Ovary (tissue), 9 donors: Measurements from ENCODE around the gene KNDC1. TPM values are rescaled to one million over a fixed set of nuclear protein-coding genes. Genes with fewer than 3 reads are reported as not detected.

Experiments
- DNase-seq, 5 donors: peaks; one replicate each; pipeline ENCODE4 v3.0.0-alpha.2; 2019 to 2020
- H3K27ac ChIP-seq, 2 donors: fragments of 200-600 bp; one replicate each; pipeline versions ENCODE4 v1.5.1 to v1.8.0; 2019 to 2022
- H3K27me3 ChIP-seq: fragments of 200-600 bp; one replicate; pipeline ENCODE4 v1.8.0; 2022
- H3K36me3 ChIP-seq: fragments of 200-600 bp; sonication (generic); one replicate; pipeline ENCODE4 v1.5.1; 2019
- H3K4me1 ChIP-seq: one replicate; pipeline ENCODE4 v1.8.1; 2013; ENCODE audit warnings: mild to moderate bottlenecking, moderate library complexity; ENCODE audit not compliant: insufficient read depth
- H3K4me3 ChIP-seq: fragments of 200-600 bp; sonication (generic); one replicate; pipeline ENCODE4 v1.5.1; 2017
- H3K9me3 ChIP-seq, 2 donors: fragments of 200-600 bp in 1 of 2; sonication (generic) in 1 of 2; one replicate each; pipeline versions ENCODE4 v1.5.1 to v1.8.1; 2013 to 2019; ENCODE audit warnings: mild to moderate bottlenecking in 1 of 2, moderate library complexity in 1 of 2
- EP300 ChIP-seq: sonication (generic); formaldehyde crosslinking; IDR thresholded peaks from one replicate; pipeline ENCODE4 v1.6.1; 2017; ENCODE audit warnings: antibody characterized with exemption
- POLR2A ChIP-seq: fragments of 450-650 bp; IDR thresholded peaks from one replicate; pipeline ENCODE4 v1.6.1; 2017; ENCODE audit warnings: antibody characterized with exemption, mild to moderate bottlenecking, moderate library complexity
- WGBS, 3 donors: extraction: QIAGEN DNeasy Blood & Tissue Kit in 1 of 3; methylation state at CpG; one replicate each; pipeline versions ENCODE4 v1.1.5 to v1.1.7; 2013 to 2017; 5-methylcytosine and 5-hydroxymethylcytosine counted together
- intact Hi-C, 4 donors: fragments of 100-400 bp; cut with DNase I; formaldehyde crosslinking; loops; one replicate each; pipeline versions ENCODE4 v1.11.0 to v1.15.1; 2022 to 2023
- polyA plus RNA-seq, 2 donors: library from polyadenylated mRNA; stranded (reverse); fragments of 200-250 nt in 1 of 2; fragments of 350-450 nt in 1 of 2; fragmentation: Illumina TruSeq in 1 of 2; extraction: RNeasy Lipid Tissue Mini Kit (QIAGEN cat#74804) in 1 of 2; gene quantifications; one replicate each; pipeline ENCODE4 v1.2.3, GENCODE V29; 2013 to 2014
- total RNA-seq, 7 donors: library from RNA; depleted of rRNA in 2 of 7; stranded (reverse); fragments of >200 nt in 2 of 7; fragmentation: NEBNext Ultra II Directional in 3 of 7; extraction: Animal tissue kit (Norgen Biotek cat#: 25700) in 3 of 7; gene quantifications; one replicate each; pipeline versions ENCODE4 v1.1.0 to v1.2.4, GENCODE V29; 2016 to 2023
- TF ChIP-seq, protein P1 (sequence below), 3 donors: fragments of 450-650 bp in 2 of 3; fragments of 200-600 bp in 1 of 3; IDR thresholded peaks; one replicate each; pipeline versions ENCODE4 v1.5.1 to v1.8.0; 2016 to 2022; ENCODE audit warnings: antibody characterized with exemption in 3 of 3, mild to moderate bottlenecking in 1 of 3
- donor health status: DM: no; HTN: no; CAD: no; lungs with moderate emphysema.
- donor health status: DM: no; HTN: no; CAD: no.
- donor health status: Bipolar disorder and iron deficiency.
- donor health status: DM: yes; HTN: yes; CAD: no.
- donor health status: DM: no; HTN: no; CAD: no.
- donor health status: DM: yes; HTN: yes; CAD: no.

Gene KNDC1
- total and polyA plus RNA-seq, 9 donors = 0.67 to 34.9 (median 16.6) TPM

DNA sequence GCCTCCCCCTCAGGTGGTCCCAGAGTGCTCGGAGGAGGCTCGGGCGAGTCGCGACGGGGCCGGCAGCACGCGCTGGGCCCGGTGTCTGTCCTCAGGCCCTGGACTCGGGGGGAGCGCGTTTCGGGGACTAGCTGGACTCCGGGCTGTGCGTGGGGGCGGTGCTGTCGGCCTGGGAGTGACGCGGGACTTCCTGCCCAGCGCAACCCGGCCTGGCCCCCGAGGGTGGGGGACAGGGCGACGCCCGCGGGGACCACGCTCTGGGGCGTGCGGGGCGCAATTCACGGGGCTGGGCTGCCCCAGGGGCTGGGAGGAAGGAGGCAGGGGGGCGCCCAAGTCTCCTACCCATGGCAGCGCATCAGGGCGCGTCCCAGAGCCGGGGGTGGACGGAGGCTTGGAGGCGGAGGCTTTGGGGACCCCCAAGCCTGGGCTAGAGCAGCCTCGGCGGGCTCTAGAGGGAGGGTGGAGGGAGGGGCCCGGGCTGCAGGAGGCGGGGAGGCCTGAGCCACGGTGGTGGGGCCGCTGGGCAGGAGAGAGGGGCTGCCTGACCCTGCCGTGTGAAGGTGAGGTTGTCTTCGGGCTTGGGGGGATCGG is 75.3 kb downstream of the KNDC1 start:
- H3K36me3 ChIP-seq = no peaks in the 10 kb centered on the region
- H3K9me3 ChIP-seq = no peaks in the 10 kb centered on the region
- 52 to 60% (median 56%) methylated on average over 35 to 48 of the region's 48 CpGs for WGBS, 3 donors
- intact Hi-C loops = no loop called here
- H3K27me3 ChIP-seq = peaks cover 7% of the 10 kb centered on the region
- no peak overlapping the region for H3K4me3 ChIP-seq
- H3K4me1 ChIP-seq = peaks cover 8% of the 10 kb centered on the region
- no peak for DNase-seq
- no peak overlapping the region for H3K27ac ChIP-seq
- TF ChIP-seq, protein P1, sequence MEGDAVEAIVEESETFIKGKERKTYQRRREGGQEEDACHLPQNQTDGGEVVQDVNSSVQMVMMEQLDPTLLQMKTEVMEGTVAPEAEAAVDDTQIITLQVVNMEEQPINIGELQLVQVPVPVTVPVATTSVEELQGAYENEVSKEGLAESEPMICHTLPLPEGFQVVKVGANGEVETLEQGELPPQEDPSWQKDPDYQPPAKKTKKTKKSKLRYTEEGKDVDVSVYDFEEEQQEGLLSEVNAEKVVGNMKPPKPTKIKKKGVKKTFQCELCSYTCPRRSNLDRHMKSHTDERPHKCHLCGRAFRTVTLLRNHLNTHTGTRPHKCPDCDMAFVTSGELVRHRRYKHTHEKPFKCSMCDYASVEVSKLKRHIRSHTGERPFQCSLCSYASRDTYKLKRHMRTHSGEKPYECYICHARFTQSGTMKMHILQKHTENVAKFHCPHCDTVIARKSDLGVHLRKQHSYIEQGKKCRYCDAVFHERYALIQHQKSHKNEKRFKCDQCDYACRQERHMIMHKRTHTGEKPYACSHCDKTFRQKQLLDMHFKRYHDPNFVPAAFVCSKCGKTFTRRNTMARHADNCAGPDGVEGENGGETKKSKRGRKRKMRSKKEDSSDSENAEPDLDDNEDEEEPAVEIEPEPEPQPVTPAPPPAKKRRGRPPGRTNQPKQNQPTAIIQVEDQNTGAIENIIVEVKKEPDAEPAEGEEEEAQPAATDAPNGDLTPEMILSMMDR (IDR thresholded peaks at IDR 0.05) = no peak
- TF ChIP-seq EP300 = no peak
- TF ChIP-seq POLR2A = no peak

GRCh38 chr10:133235932-133236331 is 75.9 kb downstream of the KNDC1 start:
- DNase-seq = no peak
- no peaks in the 10 kb centered on the region for H3K9me3 ChIP-seq
- intact Hi-C loops = no loop called here
- H3K4me1 ChIP-seq = peaks cover 6% of the 10 kb centered on the region
- no peaks in the 10 kb centered on the region for H3K36me3 ChIP-seq
- no peak overlapping the region for H3K27ac ChIP-seq
- H3K27me3 ChIP-seq = peaks cover 7% of the 10 kb centered on the region
- TF ChIP-seq EP300 = no peak
- TF ChIP-seq, protein P1 (IDR thresholded peaks at IDR 0.05) = no peak
- TF ChIP-seq POLR2A = no peak
- 29 to 61% (median 46%) methylated on average over 16 to 18 of the region's 18 CpGs for WGBS, 3 donors
- no peak overlapping the region for H3K4me3 ChIP-seq

GRCh38 chr10:133236401-133237240 is 76.6 kb downstream of the KNDC1 start:
- no peak overlapping the region for H3K27ac ChIP-seq
- no peak for DNase-seq
- no peaks in the 10 kb centered on the region for H3K36me3 ChIP-seq
- intact Hi-C loops = no loop called here
- H3K9me3 ChIP-seq = no peaks in the 10 kb centered on the region
- H3K27me3 ChIP-seq = peaks cover 7% of the 10 kb centered on the region
- WGBS, 3 donors = 1 to 2% (median 2%) methylated on average over 64 to 103 of the region's 103 CpGs
- H3K4me1 ChIP-seq = no peaks in the 10 kb centered on the region
- H3K4me3 ChIP-seq = no peak overlapping the region
- TF ChIP-seq POLR2A (no peak), EP300 (no peak)
- TF ChIP-seq, protein P1 (IDR thresholded peaks at IDR 0.05) = no peak

DNA sequence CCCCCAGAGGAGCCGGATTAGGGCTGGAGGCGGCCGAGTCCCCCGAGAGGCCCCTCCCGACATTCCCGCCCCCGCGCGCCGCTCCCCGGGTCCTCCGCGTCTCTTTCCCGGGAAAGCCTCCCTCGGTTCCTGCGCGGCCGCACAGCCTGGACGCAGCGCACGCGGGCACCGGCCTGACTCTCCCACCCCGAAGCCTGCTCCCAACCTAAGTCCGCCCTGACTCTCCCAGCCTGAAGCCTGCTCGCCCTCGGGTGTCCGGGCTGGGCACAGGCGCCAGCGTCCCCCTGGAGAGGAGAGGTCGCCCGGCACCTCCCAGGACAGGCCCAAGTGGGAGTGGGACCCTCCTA is 77.2 kb downstream of the KNDC1 start:
- TF ChIP-seq POLR2A = no peak
- TF ChIP-seq EP300 = no peak
- TF ChIP-seq, protein P1 (IDR thresholded peaks at IDR 0.05) = no peak
- no peak for DNase-seq
- intact Hi-C loops = no loop called here
- 4 to 11% (median 7%) methylated on average over 21 to 32 of the region's 32 CpGs for WGBS, 3 donors
- no peaks in the 10 kb centered on the region for H3K4me1 ChIP-seq
- peaks cover 7% of the 10 kb centered on the region for H3K27me3 ChIP-seq
- no peaks in the 10 kb centered on the region for H3K36me3 ChIP-seq
- no peak overlapping the region for H3K4me3 ChIP-seq
- H3K27ac ChIP-seq = no peak overlapping the region
- H3K9me3 ChIP-seq = no peaks in the 10 kb centered on the region
